HG03432 (cell line): ENCODE measurements around the gene DAZAP1.
"Not testable (repeated sequence)": the region's sequence is repeated elsewhere in the genome, so short reads cannot be mapped to it uniquely, and the experiment has no call there.

ENCODE experiments used
- ATAC-seq: cut with Tn5 transposase; IDR thresholded peaks from one replicate; pipeline ENCODE4 v1.9.1; 2021; ENCODE audit warnings: mild to moderate bottlenecking, moderate library complexity; ENCODE audit not compliant: unreplicated experiment

The DAZAP1 gene

GRCh38 chr19:1439525-1440417, 32.4 kb downstream of the DAZAP1 start:
- ATAC-seq: not testable (repeated sequence)

- no peak for ATAC-seq
These were observed 33.0 kb downstream of the DAZAP1 start for GRCh38 chr19:1440418-1440801.

GRCh38 chr19:1441022-1441426, 33.6 kb downstream of the DAZAP1 start:
- ATAC-seq: no peak

- no peak for ATAC-seq
These were observed 34.5 kb downstream of the DAZAP1 start for GRCh38 chr19:1441677-1442438.

- ATAC-seq: peak; percentile 77
These were observed 38.0 kb downstream of the DAZAP1 start for GRCh38 chr19:1445185-1445931.

- ATAC-seq: no peak
These were observed 38.7 kb downstream of the DAZAP1 start for GRCh38 chr19:1445932-1446712.

- no peak for ATAC-seq
These were observed 39.5 kb downstream of the DAZAP1 start for GRCh38 chr19:1446713-1447481.

GRCh38 chr19:1447504-1447903, 40.1 kb downstream of the DAZAP1 start:
- ATAC-seq: no peak

GRCh38 chr19:1447944-1448343, 40.6 kb downstream of the DAZAP1 start:
- no peak for ATAC-seq

GRCh38 chr19:1449467-1450442, 42.4 kb downstream of the DAZAP1 start, which contains the start of gene APC2:
APC2 (plus strand) TSS chr19:1450121; CDS start chr19:1453002, 2,881 bp downstream.
- ATAC-seq: no peak

GRCh38 chr19:1450735-1451731, 43.6 kb downstream of the DAZAP1 start:
- no peak for ATAC-seq

- ATAC-seq: no peak
These were observed 44.8 kb downstream of the DAZAP1 start for GRCh38 chr19:1451916-1452801.

GRCh38 chr19:1452802-1453524, 45.6 kb downstream of the DAZAP1 start:
- ATAC-seq: no peak

- ATAC-seq: no peak
These were observed 46.4 kb downstream of the DAZAP1 start for GRCh38 chr19:1453525-1454364.

- ATAC-seq: no peak
These were observed 47.6 kb downstream of the DAZAP1 start for GRCh38 chr19:1455002-1455335.
